ENCODE results near the gene SHC2. TPM values are rescaled to one million over a fixed set of nuclear protein-coding genes. Genes with fewer than 3 reads are reported as not detected.
A peak's percentile ranks its signal among the peaks of the same experiment; 100 is the strongest.

SHC2 gene
- total and polyA plus RNA-seq, 2 of the 13 experiments (the other 11 are each of a cell fraction or from before 2014, with no cell fraction given): 9.0 to 18.3 TPM

- in situ Hi-C loops (cut with HindIII; ENCODE audit: extremely low pct_ligation_motif_present, low pct_unique_long_range_greater_than_20kb): no loop called here
- POLR2A ChIA-PET: no interaction called here
- no peak for TF ChIP-seq ZSCAN5A (CRISPR knock-in tag; IDR thresholded peaks at IDR 0.05; ENCODE audit: borderline replicate concordance)
- TF ChIP-seq CSRNP2 (CRISPR knock-in tag; conservative IDR thresholded peaks at IDR 0.05; ENCODE audit: low read depth): no peak
- TF ChIP-seq HES4 (CRISPR knock-in tag; IDR thresholded peaks at IDR 0.05; ENCODE audit: borderline replicate concordance): no peak
- no peak for TF ChIP-seq U2AF1 (optimal IDR thresholded peaks at IDR 0.05; ENCODE audit: low read depth, low read length)
- TF ChIP-seq SNAPC5 (CRISPR knock-in tag; IDR thresholded peaks at IDR 0.05; ENCODE audit: borderline replicate concordance): no peak
- TF ChIP-seq ZSCAN22 (CRISPR knock-in tag; IDR thresholded peaks at IDR 0.05): no peak
- TF ChIP-seq ZNF639 (CRISPR knock-in tag; conservative IDR thresholded peaks at IDR 0.05): no peak
- TF ChIP-seq ZNF143 (CRISPR knock-in tag; IDR thresholded peaks at IDR 0.05): no peak
- no peak for TF ChIP-seq ZNF570 (CRISPR knock-in tag; IDR thresholded peaks at IDR 0.05; ENCODE audit: borderline replicate concordance)
- TF ChIP-seq ZNF446 (CRISPR knock-in tag; IDR thresholded peaks at IDR 0.05): no peak
- no peak for TF ChIP-seq FOXA1 (IDR thresholded peaks at IDR 0.05)
- TF ChIP-seq FOXA1 (CRISPR knock-in tag; IDR thresholded peaks at IDR 0.05): no peak
- TF ChIP-seq TOPORS (CRISPR knock-in tag; IDR thresholded peaks at IDR 0.05): no peak
- TF ChIP-seq HIVEP1 (CRISPR knock-in tag; IDR thresholded peaks at IDR 0.05): no peak
- no peak for TF ChIP-seq PBX2 (CRISPR knock-in tag; IDR thresholded peaks at IDR 0.05)
- TF ChIP-seq THRA (CRISPR knock-in tag; IDR thresholded peaks at IDR 0.05; ENCODE audit: borderline replicate concordance): no peak
- TF ChIP-seq NONO (IDR thresholded peaks at IDR 0.05): no peak
- TF ChIP-seq NONO (CRISPR knock-in tag; conservative IDR thresholded peaks at IDR 0.05): no peak
- TF ChIP-seq HOXA3 (CRISPR knock-in tag; IDR thresholded peaks at IDR 0.05): no peak
Measured at GRCh38 chr19:377801-378581, 82.8 kb downstream of the SHC2 start.

More at GRCh38 chr19:377801-378581, 82.8 kb downstream of the SHC2 start:
- Histone ChIP-seq H3K4me2 (ENCODE audit: low read depth, low read length) (no peak overlapping the region), H3K9me3 (ENCODE audit: low read length) (no peaks in the 10 kb centered on the region), H3K4me1 (ENCODE audit: insufficient read depth, low read length) (no peaks in the 10 kb centered on the region), H4K20me1 (ENCODE audit: insufficient read depth, low read length) (no peaks in the 10 kb centered on the region), H2AFZ (ENCODE audit: low read length) (no peak overlapping the region), H3K36me3 (replicated peaks in 1 of 2; ENCODE audit: control insufficient read depth in 1 of 2, insufficient read depth in 2 of 2, low read length in 2 of 2) (no peaks in the 10 kb centered on the region), H3K27me3 (ENCODE audit: control insufficient read depth in 1 of 2, insufficient read depth in 2 of 2, low read length in 2 of 2) (peaks cover 17 to 62% of the 10 kb centered on the region in 2 experiments), H3K79me2 (ENCODE audit: insufficient read depth, low read length) (no peaks in the 10 kb centered on the region), H3K9ac (ENCODE audit: insufficient read depth, low read depth, low read length) (no peak overlapping the region), H3K4me3 (replicated peaks in 1 of 3; ENCODE audit: insufficient read depth in 1 of 3, low read depth in 2 of 3, low read length in 3 of 3) (no peak overlapping the region), H3K27ac (ENCODE audit: extremely low read length, insufficient read depth, low read length) (no peak overlapping the region)
- CTCF ChIA-PET (ENCODE audit: low intra/inter-chr PET ratio, low total read pairs): no interaction called here
- no TSS peak for BruUV-seq (replicated peaks)
- DNase-seq (ENCODE audit: low spot score) (no peak), FAIRE-seq (no peak), ATAC-seq (peak; percentile 34)
- intact Hi-C loops (cut with micrococcal nuclease; ENCODE audit: unreplicated experiment): no loop called here
- WGBS (ENCODE audit: low lambda C conversion rate): 42% methylated on average over 26 of the region's 38 CpGs
